ENCODE results near the gene ADTRP. TPM values are rescaled to one million over a fixed set of nuclear protein-coding genes. Genes with fewer than 3 reads are reported as not detected.

Gene ADTRP
- total RNA-seq, 2 donors from 2014 or later: 0.74 to 1.0 TPM

- H3K27ac ChIP-seq: peak overlapping the region; percentile 5 to 59
- intact Hi-C loops (cut with DNase I): no loop called here
- WGBS: 75% methylated on average over 4 of the region's 4 CpGs
Measured at GRCh38 chr6:11761744-11762620, 16.6 kb downstream of the ADTRP start.

GRCh38 chr6:11760015-11760473, 18.6 kb downstream of the ADTRP start:
- no peaks in the 10 kb centered on the region for H3K27me3 ChIP-seq (replicated peaks; ENCODE audit: insufficient read depth)
- H3K4me1 ChIP-seq (replicated peaks): peaks cover 9% of the 10 kb centered on the region
- 81% methylated on average over 6 of the region's 6 CpGs for WGBS
- H3K4me3 ChIP-seq: no peak overlapping the region
- intact Hi-C loops (cut with DNase I): no loop called here
- TF ChIP-seq POLR2A (IDR thresholded peaks at IDR 0.05) (no peak), POLR2AphosphoS5 (IDR thresholded peaks at IDR 0.05) (no peak), CTCF (IDR thresholded peaks at IDR 0.05) (no peak)
- H3K9me3 ChIP-seq: no peaks in the 10 kb centered on the region
- no peak overlapping the region for H3K27ac ChIP-seq
- DNase-seq (ENCODE audit: low spot score): no peak
- H3K36me3 ChIP-seq: no peaks in the 10 kb centered on the region

More at GRCh38 chr6:11761744-11762620, 16.6 kb downstream of the ADTRP start:
- TF ChIP-seq POLR2AphosphoS5 (IDR thresholded peaks at IDR 0.05) (no peak), POLR2A (IDR thresholded peaks at IDR 0.05) (no peak), CTCF (IDR thresholded peaks at IDR 0.05) (no peak)
- Histone ChIP-seq H3K4me1 (replicated peaks) (peaks cover 9% of the 10 kb centered on the region), H3K36me3 (no peaks in the 10 kb centered on the region), H3K4me3 (no peak overlapping the region), H3K27me3 (replicated peaks; ENCODE audit: insufficient read depth) (no peaks in the 10 kb centered on the region), H3K9me3 (no peaks in the 10 kb centered on the region)
- no peak for DNase-seq (ENCODE audit: low spot score)

- WGBS: 63% methylated on average over 4 of the region's 4 CpGs
- TF ChIP-seq POLR2A (IDR thresholded peaks at IDR 0.05): no peak
- no peak for TF ChIP-seq POLR2AphosphoS5 (IDR thresholded peaks at IDR 0.05)
- TF ChIP-seq CTCF (IDR thresholded peaks at IDR 0.05): no peak
- intact Hi-C loops (cut with DNase I): no loop called here
- Histone ChIP-seq H3K36me3 (no peaks in the 10 kb centered on the region), H3K27me3 (replicated peaks; ENCODE audit: insufficient read depth) (no peaks in the 10 kb centered on the region), H3K27ac (no peak overlapping the region), H3K9me3 (no peaks in the 10 kb centered on the region), H3K4me3 (no peak overlapping the region), H3K4me1 (replicated peaks) (peaks cover 8% of the 10 kb centered on the region)
- DNase-seq (ENCODE audit: low spot score): no peak
Measured at GRCh38 chr6:11758878-11759277, 19.7 kb downstream of the ADTRP start.

- Histone ChIP-seq H3K27me3 (replicated peaks; ENCODE audit: insufficient read depth) (no peaks in the 10 kb centered on the region), H3K9me3 (no peaks in the 10 kb centered on the region), H3K36me3 (no peaks in the 10 kb centered on the region), H3K27ac (no peak overlapping the region), H3K4me1 (replicated peaks) (no peaks in the 10 kb centered on the region), H3K4me3 (no peak overlapping the region)
- DNase-seq (ENCODE audit: low spot score): no peak
- intact Hi-C loops (cut with DNase I): no loop called here
- TF ChIP-seq POLR2A (IDR thresholded peaks at IDR 0.05) (no peak), POLR2AphosphoS5 (IDR thresholded peaks at IDR 0.05) (no peak)
- WGBS: 91% methylated on average over 1 of the region's 1 CpG
Measured at GRCh38 chr6:11756726-11757125, 21.9 kb downstream of the ADTRP start.

- H3K4me3 ChIP-seq: no peak overlapping the region
- no peaks in the 10 kb centered on the region for H3K4me1 ChIP-seq (replicated peaks)
- no peak for DNase-seq (ENCODE audit: low spot score)
- WGBS: 92% methylated on average over 2 of the region's 2 CpGs
- H3K27ac ChIP-seq: no peak overlapping the region
- TF ChIP-seq POLR2AphosphoS5 (IDR thresholded peaks at IDR 0.05): no peak
- no peak for TF ChIP-seq POLR2A (IDR thresholded peaks at IDR 0.05)
- no peak for TF ChIP-seq CTCF (IDR thresholded peaks at IDR 0.05)
- intact Hi-C loops (cut with DNase I): no loop called here
- H3K27me3 ChIP-seq (replicated peaks; ENCODE audit: insufficient read depth): no peaks in the 10 kb centered on the region
- H3K9me3 ChIP-seq: no peaks in the 10 kb centered on the region
- no peaks in the 10 kb centered on the region for H3K36me3 ChIP-seq
Measured at GRCh38 chr6:11756292-11756691, 22.3 kb downstream of the ADTRP start.
